AG04450 (cell line): ENCODE results near the gene ESRRG. TPM values are rescaled to one million over a fixed set of nuclear protein-coding genes. Genes with fewer than 3 reads are reported as not detected.
A peak's percentile ranks its signal among the peaks of the same experiment; 100 is the strongest.

Source experiments
- CTCF ChIA-PET: fragments of 300-600, 350-600 bp; formaldehyde crosslinking; extraction: SDS; loops from one replicate; lab custom pipeline; 2022; ENCODE audit warnings: antibody characterized with exemption, inconsistent platforms; lab: Charles Lee
- POLR2A ChIA-PET: fragments of 350-600 bp; formaldehyde crosslinking; extraction: SDS; loops from one replicate; lab custom pipeline; 2021; ENCODE audit warnings: antibody characterized with exemption, inconsistent platforms; lab: Yijun Ruan, JAX
- DNase-seq: peaks from one replicate; pipeline ENCODE4 v3.0.0-alpha.2; 2011; ENCODE audit warnings: low read depth, low spot score
- H3K27ac ChIP-seq: one replicate; pipeline ENCODE4 v1.5.1; 2012; ENCODE audit warnings: low read depth, low read length, control low read depth
- H3K27me3 ChIP-seq: one replicate; pipeline ENCODE4 v1.6.0; 2012; ENCODE audit warnings: low read length; ENCODE audit not compliant: control insufficient read depth, insufficient read depth
- H3K4me3 ChIP-seq: 2 replicates; pipeline ENCODE4 v1.5.1; 2011; ENCODE audit warnings: mild to moderate bottlenecking, low read depth, low read length, control low read depth
- H3K9me3 ChIP-seq: 2 replicates; pipeline ENCODE4 v1.5.1; 2012; ENCODE audit warnings: low read length; ENCODE audit not compliant: control insufficient read depth, insufficient read depth
- CTCF ChIP-seq: IDR thresholded peaks from 2 replicates; pipeline ENCODE4 v1.5.1; 2011; ENCODE audit warnings: low read depth, low read length, control low read depth, inconsistent platforms
- polyA plus RNA-seq: library from polyadenylated mRNA; depleted of rRNA; stranded (reverse); fragments of >200 nt; gene quantifications from 2 replicates; pipeline ENCODE4 v1.2.3, GENCODE V29; 2011

Gene ESRRG
- polyA plus RNA-seq, 1 experiment = 0.22 TPM

GRCh38 chr1:216627252-216627651 is 96.0 kb downstream of the ESRRG start:
- Histone ChIP-seq H3K9me3 (no peaks in the 10 kb centered on the region), H3K4me3 (no peak overlapping the region), H3K27ac (no peak overlapping the region), H3K27me3 (no peaks in the 10 kb centered on the region)
- no peak for DNase-seq
- ChIA-PET POLR2A (no interaction called here), CTCF (interaction anchor here (0.7 to 2.0 kb wide), 3 partner anchors 26 to 463 kb away, joined by 3 to 5 read pairs (median 4); no protein-coding TSS in a partner anchor)
- 0 out of 2 replicates have a peak, but pooled peaks have one; percentile 12 for TF ChIP-seq CTCF

- Histone ChIP-seq H3K27me3 (no peaks in the 10 kb centered on the region), H3K4me3 (no peak overlapping the region), H3K27ac (no peak overlapping the region), H3K9me3 (no peaks in the 10 kb centered on the region)
- TF ChIP-seq CTCF = no peak
- ChIA-PET CTCF (interaction anchor here (0.7 to 2.0 kb wide), 3 partner anchors 25 to 464 kb away, joined by 3 to 5 read pairs (median 5); no protein-coding TSS in a partner anchor), POLR2A (no interaction called here)
- DNase-seq = no peak
Observed at GRCh38 chr1:216626394-216627067, 96.7 kb downstream of the ESRRG start.

- Histone ChIP-seq H3K4me3 (no peak overlapping the region), H3K27me3 (no peaks in the 10 kb centered on the region), H3K9me3 (no peaks in the 10 kb centered on the region), H3K27ac (no peak overlapping the region)
- no peak for TF ChIP-seq CTCF
- CTCF ChIA-PET = no interaction called here
- DNase-seq = no peak
- POLR2A ChIA-PET = no interaction called here
Observed at GRCh38 chr1:216621536-216621935, 101.7 kb downstream of the ESRRG start.

GRCh38 chr1:216617081-216617875 is 106.0 kb downstream of the ESRRG start:
- no peak for DNase-seq
- no peak for TF ChIP-seq CTCF
- CTCF ChIA-PET = interaction anchor here (1.4 kb wide), 1 partner anchor 16 kb away, joined by 4 read pairs; no protein-coding TSS in a partner anchor
- H3K27me3 ChIP-seq = no peaks in the 10 kb centered on the region
- POLR2A ChIA-PET = no interaction called here
- H3K9me3 ChIP-seq = no peaks in the 10 kb centered on the region
- H3K4me3 ChIP-seq = no peak overlapping the region
- no peak overlapping the region for H3K27ac ChIP-seq

- Histone ChIP-seq H3K9me3 (no peaks in the 10 kb centered on the region), H3K4me3 (no peak overlapping the region), H3K27ac (no peak overlapping the region), H3K27me3 (no peaks in the 10 kb centered on the region)
- DNase-seq = no peak
- CTCF ChIA-PET = interaction anchor here (1.4 kb wide), 1 partner anchor 15 kb away, joined by 4 read pairs; no protein-coding TSS in a partner anchor
- TF ChIP-seq CTCF = no peak
- POLR2A ChIA-PET = no interaction called here
Observed at GRCh38 chr1:216616425-216616824, 106.8 kb downstream of the ESRRG start.
